IPS-18c (cell line): Measurements from ENCODE around the gene TUBA3D.
"Not testable (repeated sequence)": the region's sequence is repeated elsewhere in the genome, so short reads cannot be mapped to it uniquely, and the experiment has no call there.

Experiments
- H3K4me3 ChIP-seq: 2 replicates; pipeline ENCODE4 v1.7.0; 2013; ENCODE audit warnings: low read depth, mild to moderate bottlenecking, low read length, moderate library complexity; ENCODE audit not compliant: insufficient read depth
- H3K9me3 ChIP-seq: one replicate; pipeline ENCODE4 v1.6.1; 2013; ENCODE audit warnings: mild to moderate bottlenecking, low read length, moderate library complexity; ENCODE audit not compliant: control insufficient read depth, insufficient read depth

Gene TUBA3D

DNA sequence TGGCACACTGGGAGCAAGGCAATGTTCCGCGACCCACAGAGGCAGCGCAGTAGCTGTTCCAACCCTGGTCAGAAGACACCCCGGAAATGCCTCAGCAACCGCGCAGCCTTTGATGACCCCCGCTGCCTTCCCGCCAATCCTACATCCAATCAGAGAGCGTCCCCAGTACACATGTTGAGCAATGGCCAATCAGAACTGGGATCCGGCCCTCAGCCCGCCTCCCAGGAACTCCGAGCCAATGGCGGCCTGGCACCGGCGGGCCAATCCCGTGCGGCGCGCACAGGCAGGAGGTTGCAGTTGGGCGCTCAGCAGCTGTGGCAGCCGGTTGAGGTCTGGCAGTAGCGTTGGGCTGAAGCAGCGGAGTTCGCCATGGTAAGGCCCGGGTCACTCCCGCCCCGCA is at the start of gene TUBA3D:
TUBA3D (plus strand) TSS at position 289 of the 400 bp plus-strand sequence; CDS start at position 370, 81 bp downstream.
- no peaks in the 10 kb centered on the region for H3K9me3 ChIP-seq
- no peak within 1 kb of the TSS for H3K4me3 ChIP-seq

DNA sequence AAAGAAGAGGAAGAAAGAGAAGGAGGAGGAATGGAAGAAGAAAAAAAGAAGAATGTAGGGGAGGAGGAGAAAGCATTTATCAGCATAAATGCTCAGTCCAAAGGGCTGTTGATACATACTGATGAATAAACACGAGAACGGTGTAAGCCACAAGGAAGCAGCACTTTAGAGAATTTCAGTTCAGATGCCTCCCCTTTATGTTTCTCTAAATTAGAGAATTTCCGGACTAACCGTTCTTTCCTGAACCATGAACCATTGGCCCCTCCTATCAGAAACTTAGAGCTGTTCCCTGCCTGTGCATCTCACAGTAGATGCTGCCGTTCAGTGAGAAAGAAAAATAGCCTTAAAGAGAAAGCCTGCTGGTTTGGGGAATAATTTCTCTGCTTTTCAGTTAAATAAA is 49.2 kb upstream of the TUBA3D start:
- peaks cover 2% of the 10 kb centered on the region for H3K9me3 ChIP-seq
- H3K4me3 ChIP-seq = no peak overlapping the region

DNA sequence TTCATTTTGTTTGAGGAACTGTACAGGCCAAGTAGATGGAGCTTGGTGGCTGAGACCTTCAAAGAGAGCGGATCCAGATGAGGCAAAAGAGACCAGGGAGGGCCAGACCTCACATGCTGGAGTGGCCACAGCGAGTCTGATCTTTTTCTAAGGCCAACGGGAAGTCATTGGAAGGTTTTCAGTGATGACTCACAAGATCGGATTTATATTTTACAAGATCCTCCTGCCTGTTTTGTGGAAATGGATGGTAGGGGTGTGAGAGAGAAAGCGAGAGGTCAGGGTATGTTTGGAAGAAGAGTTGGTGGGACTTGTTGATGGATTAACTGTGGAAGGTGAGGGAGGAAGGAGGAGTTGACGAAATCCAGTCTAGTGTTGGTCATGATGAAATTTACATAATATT is 44.6 kb upstream of the TUBA3D start:
- Histone ChIP-seq H3K4me3 (no peak overlapping the region), H3K9me3 (no peaks in the 10 kb centered on the region)

DNA sequence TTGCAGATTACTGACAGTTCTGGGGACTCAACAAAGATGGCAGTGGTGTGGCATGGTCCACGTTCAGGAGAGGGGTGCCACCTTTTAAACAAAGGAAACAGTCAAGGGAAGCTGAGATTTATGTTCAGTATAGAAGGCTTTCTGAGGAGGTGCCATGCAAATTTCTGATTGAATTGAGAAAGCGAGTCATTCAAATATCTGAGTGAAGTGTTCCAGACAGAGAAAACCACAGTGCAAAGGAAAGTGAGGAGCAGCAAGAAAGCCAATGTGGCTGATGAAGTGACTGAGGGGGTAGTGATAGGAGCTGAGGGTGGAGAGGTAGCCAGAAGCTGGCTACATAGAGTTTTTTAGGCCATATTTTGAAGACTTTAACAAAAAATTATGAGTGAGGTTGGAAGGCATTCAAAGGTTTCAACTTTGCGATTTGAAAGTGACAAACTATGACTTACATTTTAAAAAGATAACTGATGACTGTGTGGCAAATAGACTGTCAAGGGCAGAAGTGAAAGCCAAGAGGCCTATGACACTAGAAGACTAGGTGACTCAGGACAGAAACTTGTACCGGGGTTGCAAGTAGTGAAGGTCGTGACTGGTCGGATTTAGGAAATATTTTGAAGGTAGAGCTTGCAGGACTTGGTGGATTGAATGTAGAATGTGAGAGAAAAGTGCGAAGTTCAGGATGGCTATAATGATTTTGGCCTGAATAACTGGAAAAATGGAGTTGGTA is 35.0 kb upstream of the TUBA3D start:
- not testable (repeated sequence) for H3K4me3 ChIP-seq

DNA sequence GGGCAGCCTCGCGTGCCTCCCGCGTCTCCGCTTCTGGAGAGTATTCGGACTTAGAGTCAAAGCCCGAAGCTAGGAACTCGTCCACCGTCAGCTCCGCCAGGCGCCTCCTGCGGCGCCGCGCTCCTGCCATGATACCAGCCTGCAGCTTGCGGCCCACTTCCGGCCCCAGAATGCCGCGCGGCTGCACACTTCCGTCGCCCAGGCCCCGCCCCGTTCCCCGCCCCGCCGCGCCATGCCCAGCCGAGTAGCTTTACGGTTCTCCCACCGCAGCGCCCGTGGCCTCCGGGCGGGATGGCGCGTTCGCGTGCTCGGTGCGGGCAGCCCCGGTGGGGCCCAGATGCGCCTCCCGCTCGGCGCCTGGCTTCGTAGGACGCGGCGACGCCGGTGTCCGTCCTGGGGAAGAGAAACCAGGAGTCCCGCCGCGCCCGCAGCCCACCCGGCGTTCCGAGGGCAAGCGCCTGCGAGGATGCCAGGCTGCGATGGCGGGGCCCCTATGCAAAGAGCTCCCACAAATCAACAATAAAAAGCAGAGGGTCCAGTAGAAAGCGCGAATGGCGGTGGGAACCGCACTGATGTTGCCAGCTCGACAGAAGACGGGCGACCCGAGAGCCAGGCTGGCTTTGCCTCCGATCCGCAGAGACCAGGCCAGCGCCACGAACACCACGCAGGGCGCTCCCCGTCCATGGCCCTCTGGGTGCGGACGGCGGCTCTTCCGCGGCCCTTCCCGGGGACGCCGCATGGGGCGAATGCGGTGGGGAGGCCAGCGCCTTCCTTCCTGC is 31.0 kb upstream of the TUBA3D start:
- not testable (repeated sequence) for H3K9me3 ChIP-seq, H3K4me3 ChIP-seq

More for the DNA sequence above, 35.0 kb upstream of the TUBA3D start:
- not testable (repeated sequence) for H3K9me3 ChIP-seq

DNA sequence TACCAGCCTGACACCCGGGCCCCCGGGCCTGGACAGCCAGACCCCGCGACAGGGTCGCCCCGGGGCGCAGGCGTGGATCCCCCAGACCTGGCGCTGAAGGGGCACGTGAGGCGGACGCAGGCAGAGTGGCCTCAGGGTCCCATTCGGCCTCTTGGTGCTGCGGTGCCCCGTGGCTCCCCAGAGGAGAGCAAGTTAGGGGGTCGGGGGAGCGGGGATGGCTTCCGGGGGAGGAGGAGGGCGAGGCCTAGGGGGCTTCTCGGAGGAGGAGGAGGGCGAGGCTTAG is 30.5 kb upstream of the TUBA3D start:
- not testable (repeated sequence) for H3K9me3 ChIP-seq, H3K4me3 ChIP-seq

DNA sequence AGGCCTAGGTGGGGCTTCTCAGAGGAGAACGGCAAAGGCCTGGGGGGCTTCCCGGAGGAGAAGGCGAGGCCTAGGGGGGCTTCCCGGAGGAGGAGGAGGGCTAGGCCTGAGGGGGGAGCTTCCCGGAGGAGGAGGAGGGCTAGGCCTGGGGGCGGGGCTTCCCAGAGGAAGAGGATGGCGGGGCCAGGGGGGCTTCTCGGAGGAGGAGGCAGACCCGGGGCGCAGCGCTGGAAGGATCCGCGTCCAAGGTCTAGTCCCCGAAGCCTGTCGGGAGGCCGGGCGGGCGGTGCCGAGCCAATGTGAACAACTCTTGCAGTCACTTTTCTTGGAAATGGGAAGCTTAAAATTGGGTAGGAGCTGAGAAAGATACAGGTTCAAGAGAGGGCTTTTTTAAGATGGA is 30.0 kb upstream of the TUBA3D start:
- Histone ChIP-seq H3K9me3 (no peaks in the 10 kb centered on the region), H3K4me3 (no peak overlapping the region)

DNA sequence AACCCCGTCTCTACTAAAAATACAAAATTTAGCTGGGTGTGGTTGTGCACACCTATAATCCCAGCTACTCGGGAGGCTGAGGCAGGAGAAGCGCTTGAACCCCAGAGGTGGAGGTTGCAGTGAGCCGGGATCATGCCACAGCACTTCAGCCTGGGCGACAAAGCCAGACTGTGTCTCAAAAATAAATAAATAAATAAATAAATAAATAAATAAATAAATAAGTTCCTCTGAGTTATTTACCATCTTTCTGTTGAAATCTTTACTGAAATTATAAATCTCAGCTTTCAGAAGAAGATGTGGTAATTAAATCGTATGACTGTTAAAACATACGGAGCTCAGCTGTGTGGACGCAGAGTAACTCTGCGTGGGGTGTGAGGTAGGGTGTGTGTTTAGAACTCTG is 27.9 kb upstream of the TUBA3D start:
- H3K9me3 ChIP-seq, H3K4me3 ChIP-seq: not testable (repeated sequence)

DNA sequence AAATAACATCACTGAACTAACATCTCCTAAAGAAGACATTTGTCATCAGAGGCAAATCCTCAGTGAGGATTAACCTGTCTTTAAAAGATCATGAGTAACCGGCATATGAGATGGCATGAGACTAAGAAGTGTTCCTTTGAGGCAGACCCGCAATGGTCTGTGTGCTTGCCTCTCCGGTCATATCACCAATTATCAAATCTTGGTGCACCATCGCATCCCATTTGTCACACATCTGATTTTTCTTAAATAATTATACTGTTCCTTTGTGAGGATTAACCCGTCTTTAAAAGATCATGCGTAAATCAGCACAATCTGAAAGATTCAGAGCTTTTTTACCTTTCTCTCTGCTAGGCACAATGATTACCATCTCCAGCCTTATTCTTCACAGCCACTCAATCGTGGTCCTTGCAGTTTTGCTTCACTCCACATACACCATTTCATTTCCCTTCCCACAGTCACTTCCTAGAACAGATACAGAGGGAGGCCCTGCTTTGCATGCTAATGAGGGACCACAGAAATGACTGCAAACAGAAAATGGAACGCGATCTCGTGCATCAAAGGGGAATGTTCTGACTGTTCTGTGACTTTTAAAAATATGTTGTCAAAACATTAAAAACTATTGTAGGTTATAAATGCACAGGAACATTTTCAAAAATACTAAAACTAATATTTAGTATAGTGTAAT is 24.5 kb upstream of the TUBA3D start:
- not testable (repeated sequence) for H3K9me3 ChIP-seq, H3K4me3 ChIP-seq

DNA sequence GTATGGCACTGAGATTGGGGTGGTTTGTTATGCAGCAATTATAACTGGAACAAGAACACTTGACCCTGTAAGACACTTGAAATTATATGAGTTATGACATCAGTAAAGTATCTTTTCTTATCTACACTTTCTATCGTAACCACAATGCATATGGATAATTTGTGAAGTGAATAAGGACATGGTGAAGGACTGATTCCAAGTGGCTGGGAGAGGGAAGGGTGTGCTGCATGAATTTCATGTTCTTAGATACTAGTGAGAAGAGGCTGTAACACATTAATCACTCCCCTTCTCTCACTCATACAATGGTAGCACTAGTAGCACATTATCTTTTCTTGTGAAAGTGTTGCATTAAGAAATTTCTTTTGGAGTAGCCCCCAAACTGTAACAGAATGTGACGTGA is 21.0 kb upstream of the TUBA3D start:
- H3K4me3 ChIP-seq, H3K9me3 ChIP-seq: not testable (repeated sequence)

DNA sequence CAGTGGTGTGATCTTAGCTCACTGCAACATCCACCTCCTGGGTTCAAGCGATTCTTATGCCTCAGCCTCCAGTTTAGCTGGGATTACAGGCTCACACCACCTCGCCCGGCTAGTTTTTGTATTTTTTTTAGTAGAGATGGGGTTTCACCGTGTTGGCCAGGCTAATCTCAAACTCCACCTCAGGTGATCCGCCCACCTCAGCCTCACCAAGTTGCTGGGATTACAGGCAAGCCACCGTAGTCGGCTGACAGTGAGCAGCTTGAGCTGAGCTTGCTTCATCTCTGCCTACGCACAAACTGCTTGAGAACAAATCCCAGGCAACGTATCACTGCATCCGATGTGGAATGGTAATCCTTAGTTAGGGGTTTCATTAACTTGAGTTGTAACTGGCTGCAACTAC is 8.2 kb upstream of the TUBA3D start:
- not testable (repeated sequence) for H3K9me3 ChIP-seq

DNA sequence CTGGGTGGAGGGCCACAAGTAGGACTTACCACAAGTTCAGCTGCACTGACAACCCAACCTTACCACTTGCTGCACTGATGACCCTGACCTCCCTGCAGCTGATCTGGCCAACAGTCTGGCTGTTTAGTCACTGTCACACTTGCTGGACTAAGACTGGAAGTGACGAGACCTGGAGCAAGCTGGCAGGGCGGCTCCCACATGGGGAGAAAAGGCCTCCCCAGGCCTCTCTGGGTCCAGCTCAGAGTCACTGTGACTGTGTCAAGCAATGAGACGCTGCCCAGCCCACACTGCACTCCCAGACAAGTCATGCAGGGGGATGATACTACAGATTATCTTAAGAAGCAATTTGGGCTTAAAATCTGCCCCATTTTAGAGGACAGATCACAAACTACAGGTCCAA is 5.0 kb upstream of the TUBA3D start:
- H3K9me3 ChIP-seq, H3K4me3 ChIP-seq: not testable (repeated sequence)

More for the DNA sequence above, 8.2 kb upstream of the TUBA3D start:
- H3K4me3 ChIP-seq = not testable (repeated sequence)

DNA sequence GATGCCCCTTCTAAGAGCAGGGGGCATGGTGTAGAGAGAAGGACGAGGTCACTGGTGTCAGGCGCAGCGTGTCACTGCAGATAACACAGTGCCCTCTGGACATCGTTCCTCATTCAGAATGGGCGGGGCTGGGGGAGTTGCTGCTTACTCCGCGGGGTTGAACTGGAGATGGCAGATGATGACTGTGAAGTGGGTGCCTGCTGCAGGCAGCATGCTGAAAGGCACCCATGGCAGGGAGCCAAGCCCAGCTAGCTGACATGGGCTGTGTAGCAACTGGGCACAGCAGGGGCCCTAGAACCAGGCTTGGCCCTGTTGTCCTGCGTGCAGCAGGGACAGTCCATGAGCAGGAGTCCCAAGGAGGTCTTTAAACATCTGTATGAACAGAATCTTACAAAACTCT is 4.3 kb upstream of the TUBA3D start:
- not testable (repeated sequence) for H3K4me3 ChIP-seq, H3K9me3 ChIP-seq

DNA sequence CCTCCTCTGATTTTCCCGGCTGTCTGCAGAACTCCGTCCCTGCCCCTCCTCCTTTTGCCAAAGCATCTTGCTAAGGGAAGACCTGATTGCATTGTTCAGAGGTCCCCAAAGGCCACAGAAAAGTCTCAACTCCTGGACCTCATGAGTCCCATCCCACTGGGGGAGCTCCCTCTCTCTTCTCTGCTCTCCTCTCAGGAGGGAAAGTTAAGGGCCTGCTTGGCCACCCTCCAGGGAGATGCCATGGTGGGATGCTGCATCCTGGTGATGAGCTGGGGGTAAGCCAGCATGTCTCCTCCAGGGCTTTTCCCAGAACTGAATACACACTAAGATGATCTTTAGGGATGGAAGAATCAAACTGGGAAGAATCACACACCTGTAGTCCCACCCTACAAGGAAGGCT is 2.7 kb upstream of the TUBA3D start:
- not testable (repeated sequence) for H3K9me3 ChIP-seq, H3K4me3 ChIP-seq

DNA sequence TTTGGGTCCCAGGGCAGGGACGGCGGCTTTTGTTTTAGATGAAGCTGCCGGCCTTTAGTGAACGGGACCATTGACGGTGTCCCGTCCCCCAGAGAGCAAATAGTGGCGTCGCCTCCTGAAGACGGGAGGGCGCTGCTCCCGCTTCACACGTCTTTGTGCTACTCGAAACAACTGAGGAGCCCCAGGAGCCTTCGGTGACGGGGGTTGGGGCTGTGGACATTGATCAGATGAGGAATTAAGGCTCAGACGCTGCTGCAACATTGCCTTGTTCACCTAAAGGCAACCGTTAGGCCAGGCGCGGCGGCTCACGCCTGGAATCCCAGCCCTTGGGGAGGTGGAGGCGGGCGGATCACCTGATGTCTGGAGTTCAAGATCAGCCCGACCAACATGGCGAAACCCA is 444 bp downstream of the TUBA3D start:
- not testable (repeated sequence) for H3K4me3 ChIP-seq, H3K9me3 ChIP-seq

DNA sequence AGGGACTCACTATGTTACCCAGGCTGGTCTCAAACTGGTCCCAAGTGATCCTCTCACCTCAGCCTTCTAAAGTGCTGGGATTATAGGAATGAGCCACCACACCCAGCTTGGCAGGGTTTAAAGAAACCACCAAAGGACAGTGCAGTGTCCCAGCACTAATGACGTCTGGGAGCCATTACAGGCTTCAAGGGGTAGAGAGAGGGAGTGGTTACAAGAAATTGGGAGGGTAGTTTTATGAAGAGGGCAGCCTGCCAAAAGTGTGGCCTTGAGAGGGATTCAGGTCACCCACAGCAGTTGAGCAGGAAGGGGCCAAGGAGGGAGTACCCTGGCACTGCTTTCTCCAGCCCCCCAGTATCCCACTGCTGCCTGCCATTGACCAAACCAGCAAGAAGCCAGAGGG is 1.3 kb downstream of the TUBA3D start:
- H3K9me3 ChIP-seq, H3K4me3 ChIP-seq: not testable (repeated sequence)

DNA sequence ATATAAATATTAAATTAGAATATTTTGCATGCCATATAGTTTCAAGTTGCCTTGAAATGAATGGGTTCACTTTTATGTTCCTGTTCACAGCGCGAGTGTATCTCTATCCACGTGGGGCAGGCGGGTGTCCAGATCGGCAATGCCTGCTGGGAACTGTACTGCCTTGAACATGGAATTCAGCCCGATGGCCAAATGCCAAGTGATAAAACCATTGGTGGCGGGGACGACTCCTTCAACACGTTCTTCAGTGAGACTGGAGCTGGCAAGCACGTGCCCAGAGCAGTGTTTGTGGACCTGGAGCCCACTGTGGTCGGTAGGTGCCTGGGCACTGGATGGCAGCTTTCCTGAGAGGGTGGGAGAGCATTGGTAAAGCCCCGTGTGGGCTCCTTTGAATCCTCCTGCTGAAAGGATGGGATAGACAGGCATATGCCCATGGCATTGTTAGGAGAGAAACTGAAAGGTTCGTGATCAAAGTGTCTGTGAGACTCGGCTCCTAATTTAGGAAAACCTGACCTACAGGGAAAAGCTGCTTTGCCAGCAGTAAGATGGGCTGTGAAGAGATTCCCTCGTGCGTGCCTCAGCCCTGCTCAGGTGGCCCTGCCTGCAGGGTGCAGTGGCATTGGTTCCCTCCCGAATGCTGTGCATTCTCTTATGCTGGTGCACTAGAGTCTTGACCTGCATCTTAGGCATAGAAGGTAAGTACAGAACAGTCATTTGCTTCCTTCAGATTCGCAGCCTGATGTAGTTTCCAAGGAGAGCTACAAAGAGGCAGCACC is 2.3 kb downstream of the TUBA3D start:
- H3K4me3 ChIP-seq, H3K9me3 ChIP-seq: not testable (repeated sequence)
